A549 treated with AZD9567 at 1 μM for 4 hours (cell line): ENCODE measurements around the gene SYN1. TPM values are rescaled to one million over a fixed set of nuclear protein-coding genes. Genes with fewer than 3 reads are reported as not detected.

Source experiments
- total RNA-seq: library from RNA; stranded (reverse); fragments of 200-300 nt; extraction: Qiagen RNA extraction; gene quantifications from 5 replicates; pipeline ENCODE4 v1.2.3, GENCODE V29; 2022; ENCODE audit not compliant: insufficient read depth

SYN1 gene
- 0.22 to 0.61 TPM (median 0.31 TPM) in 5 replicates for total RNA-seq

GRCh38 chrX:47619486-47620302 is at the start of gene SYN1:
Gene SYN1, minus strand, starts transcription at chrX:47619857. Its CDS starts 129 bp downstream, at chrX:47619728.

GRCh38 chrX:47658684-47659420 is 39.2 kb upstream of the SYN1 start, which contains the start of gene UXT:
Gene UXT, minus strand, starts transcription at chrX:47659180. Its CDS starts 253 bp downstream, at chrX:47658927.

DNA sequence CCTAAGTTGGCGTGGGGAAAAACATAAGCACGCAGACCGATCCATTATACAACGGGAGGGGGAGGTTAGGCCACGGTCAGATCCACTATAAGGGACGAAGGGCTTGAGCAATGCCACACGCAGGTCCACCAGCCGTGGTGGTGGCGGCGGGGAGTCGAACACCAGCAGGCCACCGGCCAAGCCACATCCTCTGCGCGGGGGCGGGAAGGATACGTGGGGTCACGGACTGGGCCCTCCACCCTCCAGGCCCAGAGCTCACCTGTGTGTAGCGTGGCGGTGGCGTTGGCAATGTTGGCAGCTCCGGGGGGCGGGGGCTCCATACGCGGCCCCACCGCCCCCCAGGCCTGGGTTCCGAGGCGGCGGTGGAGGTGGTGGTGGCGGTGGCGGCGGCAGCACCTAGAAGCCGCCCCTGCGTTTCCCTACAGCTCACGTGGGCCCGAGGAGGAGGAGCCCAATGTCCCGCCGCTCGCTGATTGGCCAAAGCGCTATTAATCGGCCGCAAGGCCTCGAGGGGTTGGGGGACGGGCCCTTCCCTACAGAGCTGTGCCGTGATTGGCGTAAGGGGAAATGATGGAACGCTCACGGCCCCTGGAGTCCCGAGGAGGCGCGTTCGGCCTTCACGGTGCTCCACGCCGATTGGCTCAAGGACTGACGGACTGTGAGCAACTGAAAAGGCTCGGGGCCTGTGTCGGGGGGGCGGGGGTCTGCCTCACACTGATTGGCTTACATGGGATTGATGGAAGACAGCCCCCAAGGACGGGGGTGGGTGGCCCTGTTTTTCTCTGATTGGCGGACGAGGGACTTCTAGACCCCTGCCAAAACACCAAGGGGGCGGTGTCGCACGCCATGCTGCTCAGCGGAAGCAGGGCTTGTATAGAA is 30.7 kb upstream of the SYN1 start, which contains the start of gene ELK1:
Gene ELK1, minus strand, starts transcription at position 400 of the 879 bp plus-strand sequence. CDS start 9,122 bp downstream, outside the sequence.

GRCh38 chrX:47629419-47630200 is 10.0 kb upstream of the SYN1 start, which contains the start of gene CFP:
Gene CFP, minus strand, starts transcription at chrX:47629930. Its CDS starts 86 bp downstream, at chrX:47629844.

DNA sequence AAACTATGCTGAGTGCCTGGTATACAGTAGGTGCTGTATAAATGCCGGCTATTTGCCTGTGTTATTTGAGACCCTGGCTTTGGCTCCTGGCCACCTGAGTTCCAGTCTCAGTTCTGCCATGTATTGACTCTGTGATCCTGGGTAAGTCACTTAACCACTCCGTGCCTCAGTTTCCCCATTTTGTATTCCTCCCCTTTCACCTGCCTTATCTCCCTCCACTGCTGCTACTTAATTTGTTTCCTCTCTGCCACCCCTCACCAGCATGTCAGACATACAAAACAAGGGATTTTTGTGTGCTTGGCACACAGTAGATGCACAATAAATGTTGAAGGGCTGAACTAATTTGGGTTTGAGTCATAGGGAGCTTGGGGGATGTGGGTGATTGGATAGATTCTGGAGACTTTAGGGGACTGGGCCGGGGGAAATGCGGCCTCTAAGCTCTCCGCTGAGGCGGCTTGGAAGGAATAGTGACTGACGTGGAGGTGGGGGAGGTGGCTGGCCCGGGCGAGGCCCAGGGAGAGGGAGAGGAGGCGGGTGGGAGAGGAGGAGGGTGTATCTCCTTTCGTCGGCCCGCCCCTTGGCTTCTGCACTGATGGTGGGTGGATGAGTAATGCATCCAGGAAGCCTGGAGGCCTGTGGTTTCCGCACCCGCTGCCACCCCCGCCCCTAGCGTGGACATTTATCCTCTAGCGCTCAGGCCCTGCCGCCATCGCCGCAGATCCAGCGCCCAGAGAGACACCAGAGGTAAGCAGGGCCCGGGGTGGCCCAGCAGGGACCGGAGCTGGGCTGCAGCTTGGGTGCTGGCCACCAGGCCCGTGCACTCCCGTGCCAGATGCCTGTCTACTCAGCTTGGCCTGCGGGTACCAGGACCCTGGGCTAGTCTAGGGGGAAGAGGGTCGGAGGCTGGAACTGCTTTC is 37.7 kb downstream of the SYN1 start, which contains the start of gene TIMP1:
Gene TIMP1, plus strand, starts transcription at position 706 of the 917 bp plus-strand sequence. CDS start 980 bp downstream, outside the sequence.

GRCh38 chrX:47560934-47561658 is 58.6 kb downstream of the SYN1 start, which contains the start of gene ARAF:
Gene ARAF, plus strand, starts transcription at chrX:47561205. Its CDS starts 1,763 bp downstream, at chrX:47562968.

Other genes starting within 250 kb of the SYN1 start
- gene ZNF157, start 249.3 kb downstream of the SYN1 start, total RNA-seq = not detected in 5 replicates
- 3.3 to 4.4 TPM (median 3.9 TPM) in 5 replicates for gene ZNF41, start 136.6 kb downstream of the SYN1 start, total RNA-seq
- gene ARAF, start 58.7 kb downstream of the SYN1 start, total RNA-seq = 37.2 to 60.1 TPM (median 57.3 TPM) in 5 replicates
- gene TIMP1, start 37.4 kb downstream of the SYN1 start, total RNA-seq = 242 to 276 TPM (median 253 TPM) in 5 replicates
- 0.32 to 0.87 TPM (median 0.70 TPM) in 4 of 5 replicates, not detected in the other for gene CFP, start 10.1 kb upstream of the SYN1 start, total RNA-seq
- gene ELK1, start 30.7 kb upstream of the SYN1 start, total RNA-seq = 35.7 to 41.5 TPM (median 40.3 TPM) in 5 replicates
- 141 to 190 TPM (median 178 TPM) in 5 replicates for gene UXT, start 39.3 kb upstream of the SYN1 start, total RNA-seq
- gene ZNF81, start 217.0 kb upstream of the SYN1 start, total RNA-seq = 3.3 to 6.9 TPM (median 5.8 TPM) in 5 replicates